ENCODE measurements around the gene GNAT2.

GNAT2 gene

DNA sequence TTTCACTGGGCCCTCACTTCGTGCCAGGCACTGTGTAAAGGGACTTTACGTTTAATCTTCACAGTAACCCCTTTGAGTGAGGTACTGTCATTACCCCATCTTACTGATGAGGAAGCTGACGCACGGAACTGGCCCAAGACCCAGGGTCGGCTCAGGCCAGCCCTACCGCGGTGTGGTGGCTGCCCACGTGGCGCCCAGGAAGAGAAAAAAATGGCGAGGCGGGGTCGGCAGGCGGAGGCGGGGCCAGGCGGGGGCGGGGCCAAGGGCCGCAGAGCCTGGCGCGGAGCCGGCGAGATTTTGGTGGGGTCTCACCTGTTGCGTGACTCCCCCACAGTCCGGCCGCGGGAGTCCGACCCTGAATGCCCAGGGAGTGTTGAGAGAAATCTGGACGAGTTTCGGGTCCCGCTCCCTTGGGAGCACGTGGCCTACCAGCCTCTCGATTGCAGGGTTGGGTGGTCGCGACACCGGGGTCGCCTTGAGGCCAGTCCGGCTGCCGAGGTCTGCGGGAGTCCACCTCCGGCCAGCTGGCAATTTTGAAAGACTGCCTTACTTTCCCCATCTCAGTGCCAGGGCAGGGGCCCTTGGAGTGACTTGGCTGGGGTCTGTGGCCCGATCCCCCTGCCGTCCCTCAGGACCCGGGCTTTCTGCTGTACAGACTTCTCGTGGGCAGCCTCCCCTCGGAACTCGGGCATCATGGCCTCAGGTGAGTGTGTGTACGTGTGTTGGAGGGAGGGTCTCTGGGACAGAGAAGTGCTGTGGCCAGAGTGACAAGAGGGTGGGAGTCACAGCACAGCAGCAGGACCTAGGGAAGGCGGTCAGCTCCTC lies at the start of gene GNAT2, which contains the start of gene AMPD2:
Gene GNAT2 (minus strand): TSS at position 41 of the 825 bp plus-strand sequence. CDS start 6,746 bp downstream, outside the sequence.
Gene AMPD2 (plus strand): TSS at position 262 of the 825 bp plus-strand sequence. CDS start 1,339 bp downstream, outside the sequence.
- ChIA-PET POLR2A (interaction anchor here (0.5 to 2.4 kb wide), 6 partner anchors 8 to 156 kb away, joined by 3 to 29 read pairs (median 3); partner anchors contain the start of gene GNAI3), CTCF (interaction anchor here (0.6 to 2.0 kb wide), 11 partner anchors 11 to 456 kb away, joined by 3 to 18 read pairs (median 3); partner anchors contain the start of genes AHCYL1 and GNAI3)
- Histone ChIP-seq H3K4me3 (ENCODE audit: low read depth, low read length) (peak within 1 kb of the TSS; percentile 73), H3K9me3 (ENCODE audit: control insufficient read depth, insufficient read depth, low read depth, low read length) (no peaks in the 10 kb centered on the region), H3K4me1 (ENCODE audit: control insufficient read depth, insufficient read depth, low read length) (peaks cover 4% of the 10 kb centered on the region; the same call in 1 of the 2 replicates), H3K36me3 (ENCODE audit: control insufficient read depth in 2 of 2, insufficient read depth in 1 of 2, low read length in 2 of 2) (no peaks in the 10 kb centered on the region), H3K27ac (ENCODE audit: extremely low read depth, low read depth, low read length) (peak within 1 kb of the TSS; percentile 78)
- TF ChIP-seq ZNF37A (tag by site-specific recombination; IDR thresholded peaks at IDR 0.05) (no peak), ZNF202 (tag by site-specific recombination; IDR thresholded peaks at IDR 0.05; ENCODE audit: borderline replicate concordance) (no peak), ZNF549 (tag by site-specific recombination; IDR thresholded peaks at IDR 0.05) (no peak), ZNF610 (tag by site-specific recombination; IDR thresholded peaks at IDR 0.05; ENCODE audit: borderline replicate concordance) (no peak), ZNF555 (tag by site-specific recombination; conservative IDR thresholded peaks at IDR 0.05) (no peak), ZNF23 (tag by site-specific recombination; IDR thresholded peaks at IDR 0.05; ENCODE audit: borderline replicate concordance) (no peak), REPIN1 (tag by site-specific recombination; IDR thresholded peaks at IDR 0.05; ENCODE audit: low read depth) (0 out of 2 replicates have a peak, but pooled peaks have one; percentile 10), RBAK (tag by site-specific recombination; IDR thresholded peaks at IDR 0.05) (no peak), ZNF2 (tag by site-specific recombination; IDR thresholded peaks at IDR 0.05) (no peak), ZNF341 (tag by site-specific recombination; IDR thresholded peaks at IDR 0.05; ENCODE audit: low read depth) (peak; percentile 66; the same call in 1 of the 2 replicates), FEZF1 (tag by site-specific recombination; IDR thresholded peaks at IDR 0.05) (no peak), ZNF114 (tag by site-specific recombination; IDR thresholded peaks at IDR 0.05) (no peak), PRDM1 (tag by site-specific recombination; IDR thresholded peaks at IDR 0.05) (no peak; the same call in 1 of the 2 replicates), GLIS1 (tag by site-specific recombination; IDR thresholded peaks at IDR 0.05) (peak; percentile 57; the same call in 1 of the 2 replicates), SALL2 (tag by site-specific recombination; IDR thresholded peaks at IDR 0.05; ENCODE audit: borderline replicate concordance) (no peak), KLF1 (tag by site-specific recombination; IDR thresholded peaks at IDR 0.05) (0 out of 2 replicates have a peak, but pooled peaks have one; percentile 10), ZNF629 (tag by site-specific recombination; IDR thresholded peaks at IDR 0.05) (0 out of 2 replicates have a peak, but pooled peaks have one; percentile 20), ZNF211 (tag by site-specific recombination; IDR thresholded peaks at IDR 0.05; ENCODE audit: low read depth) (no peak), ZNF571 (tag by site-specific recombination; IDR thresholded peaks at IDR 0.05) (no peak), BCL11B (tag by site-specific recombination; IDR thresholded peaks at IDR 0.05; ENCODE audit: low read depth) (no peak), ZBTB48 (tag by site-specific recombination; IDR thresholded peaks at IDR 0.05) (peak; percentile 10; the same call in 1 of the 2 replicates)
- TF ChIP-seq, protein P1, sequence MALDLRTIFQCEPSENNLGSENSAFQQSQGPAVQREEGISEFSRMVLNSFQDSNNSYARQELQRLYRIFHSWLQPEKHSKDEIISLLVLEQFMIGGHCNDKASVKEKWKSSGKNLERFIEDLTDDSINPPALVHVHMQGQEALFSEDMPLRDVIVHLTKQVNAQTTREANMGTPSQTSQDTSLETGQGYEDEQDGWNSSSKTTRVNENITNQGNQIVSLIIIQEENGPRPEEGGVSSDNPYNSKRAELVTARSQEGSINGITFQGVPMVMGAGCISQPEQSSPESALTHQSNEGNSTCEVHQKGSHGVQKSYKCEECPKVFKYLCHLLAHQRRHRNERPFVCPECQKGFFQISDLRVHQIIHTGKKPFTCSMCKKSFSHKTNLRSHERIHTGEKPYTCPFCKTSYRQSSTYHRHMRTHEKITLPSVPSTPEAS (tag by site-specific recombination; IDR thresholded peaks at IDR 0.05), result no peak
- TF ChIP-seq, protein P2, sequence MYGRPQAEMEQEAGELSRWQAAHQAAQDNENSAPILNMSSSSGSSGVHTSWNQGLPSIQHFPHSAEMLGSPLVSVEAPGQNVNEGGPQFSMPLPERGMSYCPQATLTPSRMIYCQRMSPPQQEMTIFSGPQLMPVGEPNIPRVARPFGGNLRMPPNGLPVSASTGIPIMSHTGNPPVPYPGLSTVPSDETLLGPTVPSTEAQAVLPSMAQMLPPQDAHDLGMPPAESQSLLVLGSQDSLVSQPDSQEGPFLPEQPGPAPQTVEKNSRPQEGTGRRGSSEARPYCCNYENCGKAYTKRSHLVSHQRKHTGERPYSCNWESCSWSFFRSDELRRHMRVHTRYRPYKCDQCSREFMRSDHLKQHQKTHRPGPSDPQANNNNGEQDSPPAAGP (tag by site-specific recombination; IDR thresholded peaks at IDR 0.05), result no peak
- TF ChIP-seq, protein P3, sequence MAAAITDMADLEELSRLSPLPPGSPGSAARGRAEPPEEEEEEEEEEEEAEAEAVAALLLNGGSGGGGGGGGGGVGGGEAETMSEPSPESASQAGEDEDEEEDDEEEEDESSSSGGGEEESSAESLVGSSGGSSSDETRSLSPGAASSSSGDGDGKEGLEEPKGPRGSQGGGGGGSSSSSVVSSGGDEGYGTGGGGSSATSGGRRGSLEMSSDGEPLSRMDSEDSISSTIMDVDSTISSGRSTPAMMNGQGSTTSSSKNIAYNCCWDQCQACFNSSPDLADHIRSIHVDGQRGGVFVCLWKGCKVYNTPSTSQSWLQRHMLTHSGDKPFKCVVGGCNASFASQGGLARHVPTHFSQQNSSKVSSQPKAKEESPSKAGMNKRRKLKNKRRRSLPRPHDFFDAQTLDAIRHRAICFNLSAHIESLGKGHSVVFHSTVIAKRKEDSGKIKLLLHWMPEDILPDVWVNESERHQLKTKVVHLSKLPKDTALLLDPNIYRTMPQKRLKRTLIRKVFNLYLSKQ (tag by site-specific recombination; IDR thresholded peaks at IDR 0.05; ENCODE audit: borderline replicate concordance), result no peak
- TF ChIP-seq, protein P4, sequence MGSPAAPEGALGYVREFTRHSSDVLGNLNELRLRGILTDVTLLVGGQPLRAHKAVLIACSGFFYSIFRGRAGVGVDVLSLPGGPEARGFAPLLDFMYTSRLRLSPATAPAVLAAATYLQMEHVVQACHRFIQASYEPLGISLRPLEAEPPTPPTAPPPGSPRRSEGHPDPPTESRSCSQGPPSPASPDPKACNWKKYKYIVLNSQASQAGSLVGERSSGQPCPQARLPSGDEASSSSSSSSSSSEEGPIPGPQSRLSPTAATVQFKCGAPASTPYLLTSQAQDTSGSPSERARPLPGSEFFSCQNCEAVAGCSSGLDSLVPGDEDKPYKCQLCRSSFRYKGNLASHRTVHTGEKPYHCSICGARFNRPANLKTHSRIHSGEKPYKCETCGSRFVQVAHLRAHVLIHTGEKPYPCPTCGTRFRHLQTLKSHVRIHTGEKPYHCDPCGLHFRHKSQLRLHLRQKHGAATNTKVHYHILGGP (tag by site-specific recombination; IDR thresholded peaks at IDR 0.05), result no peak
- TF ChIP-seq, protein P5, sequence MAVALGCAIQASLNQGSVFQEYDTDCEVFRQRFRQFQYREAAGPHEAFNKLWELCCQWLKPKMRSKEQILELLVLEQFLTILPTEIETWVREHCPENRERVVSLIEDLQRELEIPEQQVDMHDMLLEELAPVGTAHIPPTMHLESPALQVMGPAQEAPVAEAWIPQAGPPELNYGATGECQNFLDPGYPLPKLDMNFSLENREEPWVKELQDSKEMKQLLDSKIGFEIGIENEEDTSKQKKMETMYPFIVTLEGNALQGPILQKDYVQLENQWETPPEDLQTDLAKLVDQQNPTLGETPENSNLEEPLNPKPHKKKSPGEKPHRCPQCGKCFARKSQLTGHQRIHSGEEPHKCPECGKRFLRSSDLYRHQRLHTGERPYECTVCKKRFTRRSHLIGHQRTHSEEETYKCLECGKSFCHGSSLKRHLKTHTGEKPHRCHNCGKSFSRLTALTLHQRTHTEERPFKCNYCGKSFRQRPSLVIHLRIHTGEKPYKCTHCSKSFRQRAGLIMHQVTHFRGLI (tag by site-specific recombination; IDR thresholded peaks at IDR 0.05), result peak; percentile 76
- TF ChIP-seq, protein P6, sequence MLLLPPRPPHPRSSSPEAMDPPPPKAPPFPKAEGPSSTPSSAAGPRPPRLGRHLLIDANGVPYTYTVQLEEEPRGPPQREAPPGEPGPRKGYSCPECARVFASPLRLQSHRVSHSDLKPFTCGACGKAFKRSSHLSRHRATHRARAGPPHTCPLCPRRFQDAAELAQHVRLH (tag by site-specific recombination; IDR thresholded peaks at IDR 0.05), result no peak
- TF ChIP-seq, protein P7, sequence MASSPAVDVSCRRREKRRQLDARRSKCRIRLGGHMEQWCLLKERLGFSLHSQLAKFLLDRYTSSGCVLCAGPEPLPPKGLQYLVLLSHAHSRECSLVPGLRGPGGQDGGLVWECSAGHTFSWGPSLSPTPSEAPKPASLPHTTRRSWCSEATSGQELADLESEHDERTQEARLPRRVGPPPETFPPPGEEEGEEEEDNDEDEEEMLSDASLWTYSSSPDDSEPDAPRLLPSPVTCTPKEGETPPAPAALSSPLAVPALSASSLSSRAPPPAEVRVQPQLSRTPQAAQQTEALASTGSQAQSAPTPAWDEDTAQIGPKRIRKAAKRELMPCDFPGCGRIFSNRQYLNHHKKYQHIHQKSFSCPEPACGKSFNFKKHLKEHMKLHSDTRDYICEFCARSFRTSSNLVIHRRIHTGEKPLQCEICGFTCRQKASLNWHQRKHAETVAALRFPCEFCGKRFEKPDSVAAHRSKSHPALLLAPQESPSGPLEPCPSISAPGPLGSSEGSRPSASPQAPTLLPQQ (tag by site-specific recombination; IDR thresholded peaks at IDR 0.05), result peak; percentile 60; the same call in 1 of the 2 replicates
